ENCODE measurements around the gene PCCA.

- TF ChIP-seq, protein P1, sequence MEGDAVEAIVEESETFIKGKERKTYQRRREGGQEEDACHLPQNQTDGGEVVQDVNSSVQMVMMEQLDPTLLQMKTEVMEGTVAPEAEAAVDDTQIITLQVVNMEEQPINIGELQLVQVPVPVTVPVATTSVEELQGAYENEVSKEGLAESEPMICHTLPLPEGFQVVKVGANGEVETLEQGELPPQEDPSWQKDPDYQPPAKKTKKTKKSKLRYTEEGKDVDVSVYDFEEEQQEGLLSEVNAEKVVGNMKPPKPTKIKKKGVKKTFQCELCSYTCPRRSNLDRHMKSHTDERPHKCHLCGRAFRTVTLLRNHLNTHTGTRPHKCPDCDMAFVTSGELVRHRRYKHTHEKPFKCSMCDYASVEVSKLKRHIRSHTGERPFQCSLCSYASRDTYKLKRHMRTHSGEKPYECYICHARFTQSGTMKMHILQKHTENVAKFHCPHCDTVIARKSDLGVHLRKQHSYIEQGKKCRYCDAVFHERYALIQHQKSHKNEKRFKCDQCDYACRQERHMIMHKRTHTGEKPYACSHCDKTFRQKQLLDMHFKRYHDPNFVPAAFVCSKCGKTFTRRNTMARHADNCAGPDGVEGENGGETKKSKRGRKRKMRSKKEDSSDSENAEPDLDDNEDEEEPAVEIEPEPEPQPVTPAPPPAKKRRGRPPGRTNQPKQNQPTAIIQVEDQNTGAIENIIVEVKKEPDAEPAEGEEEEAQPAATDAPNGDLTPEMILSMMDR (CRISPR knock-in tag; IDR thresholded peaks at IDR 0.05) = no peak
- TF ChIP-seq ZFYVE20 (CRISPR knock-in tag; IDR thresholded peaks at IDR 0.05; ENCODE audit: borderline replicate concordance, low read depth) = no peak
- TF ChIP-seq RFXANK (CRISPR knock-in tag; IDR thresholded peaks at IDR 0.05) = no peak
- TF ChIP-seq ZNF354B (CRISPR knock-in tag; IDR thresholded peaks at IDR 0.05) = no peak
These were observed 449.1 kb downstream of the PCCA start for GRCh38 chr13:100537951-100538462.
